D721Med (cell line): Measurements from ENCODE around the gene COA1.

Source experiments
- DNase-seq: peaks from one replicate; pipeline ENCODE4 v3.0.0; 2011; ENCODE audit warnings: low spot score; ENCODE audit not compliant: insufficient read length
- FAIRE-seq: peaks from 2 replicates; lab custom pipeline; 2011; peaks lifted over from hg19 to GRCh38; lab: Jason Lieb, UNC
- CTCF ChIP-seq: IDR thresholded peaks from 2 replicates; pipeline ENCODE4 v1.5.1; 2012; ENCODE audit warnings: mild to moderate bottlenecking, control low read depth; ENCODE audit not compliant: insufficient read depth; ENCODE audit errors: missing control alignments

Gene COA1

GRCh38 chr7:43645699-43646226, 83.6 kb downstream of the COA1 start:
- DNase-seq = no peak
- no peak for FAIRE-seq
- no peak for TF ChIP-seq CTCF

GRCh38 chr7:43643846-43644245, 85.5 kb downstream of the COA1 start:
- TF ChIP-seq CTCF = no peak
- DNase-seq (no peak), FAIRE-seq (no peak)

GRCh38 chr7:43642897-43643630, 86.3 kb downstream of the COA1 start:
- DNase-seq (no peak), FAIRE-seq (no peak)
- TF ChIP-seq CTCF = no peak

- DNase-seq (no peak), FAIRE-seq (no peak)
- no peak for TF ChIP-seq CTCF
Observed at GRCh38 chr7:43640679-43641078, 88.6 kb downstream of the COA1 start.

- DNase-seq (peak; percentile 45), FAIRE-seq (peak; percentile 89)
- no peak for TF ChIP-seq CTCF
Observed at GRCh38 chr7:43639858-43640491, 89.3 kb downstream of the COA1 start.

GRCh38 chr7:43637114-43637806, 92.1 kb downstream of the COA1 start:
- DNase-seq (no peak), FAIRE-seq (no peak)
- TF ChIP-seq CTCF = no peak
